ENCODE data around the gene PCDH15.

GRCh38 chr10:54531296-54531695 is 269.7 kb downstream of the PCDH15 start:
- TF ChIP-seq CTCF (IDR thresholded peaks at IDR 0.05) (no peak), POLR2A (IDR thresholded peaks at IDR 0.05) (no peak)
